ENCODE data around the gene FARP1. TPM values are rescaled to one million over a fixed set of nuclear protein-coding genes. Genes with fewer than 3 reads are reported as not detected.

Gene FARP1
- total RNA-seq, 4 donors from 2014 or later: 28.3 to 69.2 (median 36.4) TPM

- no peaks in the 10 kb centered on the region for H3K4me1 ChIP-seq
- WGBS, 2 donors (ENCODE audit: low coverage in 1 of 2): 88 to 90% methylated on average over 9 to 10 of the region's 15 CpGs
- no peaks in the 10 kb centered on the region for H3K9me3 ChIP-seq
- TF ChIP-seq, protein P1, sequence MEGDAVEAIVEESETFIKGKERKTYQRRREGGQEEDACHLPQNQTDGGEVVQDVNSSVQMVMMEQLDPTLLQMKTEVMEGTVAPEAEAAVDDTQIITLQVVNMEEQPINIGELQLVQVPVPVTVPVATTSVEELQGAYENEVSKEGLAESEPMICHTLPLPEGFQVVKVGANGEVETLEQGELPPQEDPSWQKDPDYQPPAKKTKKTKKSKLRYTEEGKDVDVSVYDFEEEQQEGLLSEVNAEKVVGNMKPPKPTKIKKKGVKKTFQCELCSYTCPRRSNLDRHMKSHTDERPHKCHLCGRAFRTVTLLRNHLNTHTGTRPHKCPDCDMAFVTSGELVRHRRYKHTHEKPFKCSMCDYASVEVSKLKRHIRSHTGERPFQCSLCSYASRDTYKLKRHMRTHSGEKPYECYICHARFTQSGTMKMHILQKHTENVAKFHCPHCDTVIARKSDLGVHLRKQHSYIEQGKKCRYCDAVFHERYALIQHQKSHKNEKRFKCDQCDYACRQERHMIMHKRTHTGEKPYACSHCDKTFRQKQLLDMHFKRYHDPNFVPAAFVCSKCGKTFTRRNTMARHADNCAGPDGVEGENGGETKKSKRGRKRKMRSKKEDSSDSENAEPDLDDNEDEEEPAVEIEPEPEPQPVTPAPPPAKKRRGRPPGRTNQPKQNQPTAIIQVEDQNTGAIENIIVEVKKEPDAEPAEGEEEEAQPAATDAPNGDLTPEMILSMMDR (IDR thresholded peaks at IDR 0.05): no peak
- no peak for TF ChIP-seq EP300 (IDR thresholded peaks at IDR 0.05)
- TF ChIP-seq POLR2A (IDR thresholded peaks at IDR 0.05): no peak
- TF ChIP-seq POLR2AphosphoS5 (IDR thresholded peaks at IDR 0.05): no peak
- ATAC-seq: no peak
- no peaks in the 10 kb centered on the region for H3K27me3 ChIP-seq
- peaks cover 0 to 48% of the 10 kb centered on the region in 2 donors for H3K36me3 ChIP-seq
- no peak overlapping the region for H3K4me3 ChIP-seq
- H3K27ac ChIP-seq: no peak overlapping the region
Observed at GRCh38 chr13:98428256-98428966, 285.5 kb downstream of the FARP1 start.

DNA sequence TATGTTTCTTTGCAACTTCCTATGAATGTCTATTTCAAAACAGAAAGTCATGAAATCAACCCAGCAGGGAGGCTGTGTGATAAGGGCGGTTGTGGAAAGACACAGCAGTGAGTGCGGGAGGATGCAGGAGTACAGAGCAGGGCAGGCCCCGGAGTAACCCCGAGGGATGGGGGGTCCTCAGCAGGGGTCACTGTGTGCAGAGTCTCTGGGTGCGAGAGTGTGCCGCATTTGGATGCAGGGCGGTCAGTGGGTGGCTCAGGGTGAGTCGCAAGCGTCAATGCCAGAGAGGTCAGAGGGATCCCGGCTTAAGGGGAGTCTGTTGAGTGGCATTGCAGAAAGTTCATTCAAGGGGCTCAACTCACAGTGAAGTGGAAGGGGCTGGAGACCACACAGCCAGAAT is 286.2 kb downstream of the FARP1 start:
- peaks cover 0 to 48% of the 10 kb centered on the region in 2 donors for H3K36me3 ChIP-seq
- ATAC-seq: no peak

DNA sequence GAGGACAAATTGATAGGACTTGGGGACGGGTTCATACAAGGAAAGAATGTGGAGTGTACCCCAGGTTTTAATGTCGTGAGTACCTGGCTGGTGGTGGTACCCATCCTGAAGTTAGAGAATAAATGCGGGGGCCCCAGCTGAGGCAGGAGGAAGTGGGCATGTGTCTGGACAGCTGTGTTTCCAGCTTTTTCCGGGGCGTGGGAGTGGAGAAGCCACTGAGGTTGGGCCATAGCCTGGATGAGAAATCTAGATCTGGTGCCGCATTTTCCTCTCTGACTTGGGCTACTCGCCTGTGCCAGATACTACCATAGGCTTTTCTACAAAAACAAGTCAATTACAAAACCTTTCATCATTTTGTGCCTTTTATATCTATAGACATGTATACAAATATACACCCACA is 286.6 kb downstream of the FARP1 start:
- no peaks in the 10 kb centered on the region for H3K4me1 ChIP-seq
- H3K36me3 ChIP-seq: peaks cover 0 to 44% of the 10 kb centered on the region in 2 donors
- no peak for ATAC-seq
- no peaks in the 10 kb centered on the region for H3K9me3 ChIP-seq
- no peak overlapping the region for H3K4me3 ChIP-seq
- H3K27me3 ChIP-seq: no peaks in the 10 kb centered on the region
- H3K27ac ChIP-seq: no peak overlapping the region
- 91 to 97% methylated on average over 5 to 7 of the region's 7 CpGs for WGBS, 2 donors (ENCODE audit: low coverage in 1 of 2)
- TF ChIP-seq, protein P1 (IDR thresholded peaks at IDR 0.05): no peak
- TF ChIP-seq EP300 (IDR thresholded peaks at IDR 0.05): no peak
- TF ChIP-seq POLR2AphosphoS5 (IDR thresholded peaks at IDR 0.05): no peak
- TF ChIP-seq POLR2A (IDR thresholded peaks at IDR 0.05): no peak

More for the DNA sequence above, 286.2 kb downstream of the FARP1 start:
- TF ChIP-seq, protein P1 (IDR thresholded peaks at IDR 0.05): no peak
- TF ChIP-seq EP300 (IDR thresholded peaks at IDR 0.05) (no peak), POLR2AphosphoS5 (IDR thresholded peaks at IDR 0.05) (no peak), POLR2A (IDR thresholded peaks at IDR 0.05) (no peak)
- H3K4me3 ChIP-seq: no peak overlapping the region
- no peaks in the 10 kb centered on the region for H3K9me3 ChIP-seq
- no peaks in the 10 kb centered on the region for H3K4me1 ChIP-seq
- H3K27ac ChIP-seq: no peak overlapping the region
- WGBS, 2 donors (ENCODE audit: low coverage in 1 of 2): 80% methylated on average over 10 of the region's 10 CpGs; no CpG with 5 or more reads in 1 of the 2 donors
- H3K27me3 ChIP-seq: no peaks in the 10 kb centered on the region

GRCh38 chr13:98429977-98430736 is 287.3 kb downstream of the FARP1 start:
- Histone ChIP-seq H3K9me3 (no peaks in the 10 kb centered on the region), H3K27me3 (no peaks in the 10 kb centered on the region), H3K4me1 (no peaks in the 10 kb centered on the region), H3K4me3 (no peak overlapping the region), H3K36me3 (peaks cover 0 to 38% of the 10 kb centered on the region in 2 donors), H3K27ac (no peak overlapping the region)
- WGBS, 2 donors (ENCODE audit: low coverage in 1 of 2): 59 to 68% methylated on average over 3 to 9 of the region's 11 CpGs
- TF ChIP-seq, protein P1 (IDR thresholded peaks at IDR 0.05): no peak
- TF ChIP-seq POLR2A (IDR thresholded peaks at IDR 0.05) (no peak), POLR2AphosphoS5 (IDR thresholded peaks at IDR 0.05) (no peak), EP300 (IDR thresholded peaks at IDR 0.05) (no peak)
- ATAC-seq: no peak

All from gastroesophageal sphincter (tissue), 4 donors.